Suppressor macrophage (primary cell): ENCODE data around the gene HS3ST3A1.

Experiments
- DNase-seq, 4 experiments: peaks; one replicate each; pipeline ENCODE4 v3.0.0-alpha.2; 2020 to 2022

The HS3ST3A1 gene

GRCh38 chr17:13598353-13599167 is 3.2 kb downstream of the HS3ST3A1 start:
- no peak for DNase-seq

- DNase-seq = peak; percentile 49 to 70 (median 55)
Observed at GRCh38 chr17:13597723-13598347, 3.9 kb downstream of the HS3ST3A1 start.

- DNase-seq = no peak
Observed at GRCh38 chr17:13596241-13596923, 5.3 kb downstream of the HS3ST3A1 start.

GRCh38 chr17:13595599-13595899 is 6.2 kb downstream of the HS3ST3A1 start:
- no peak for DNase-seq

GRCh38 chr17:13594762-13595598 is 6.7 kb downstream of the HS3ST3A1 start:
- peak; percentile 82 to 92 (median 86) for DNase-seq

- peak in 2 of 4 experiments; percentile 2 to 12 for DNase-seq
Observed at GRCh38 chr17:13594310-13594709, 7.4 kb downstream of the HS3ST3A1 start.

GRCh38 chr17:13593757-13594156 is 8.0 kb downstream of the HS3ST3A1 start:
- no peak for DNase-seq

- no peak for DNase-seq
Observed at GRCh38 chr17:13593021-13593751, 8.5 kb downstream of the HS3ST3A1 start.

- no peak for DNase-seq
Observed at GRCh38 chr17:13592427-13592826, 9.3 kb downstream of the HS3ST3A1 start.

- DNase-seq = no peak
Observed at GRCh38 chr17:13590441-13590840, 11.3 kb downstream of the HS3ST3A1 start.

- no peak for DNase-seq
Observed at GRCh38 chr17:13589658-13590057, 12.1 kb downstream of the HS3ST3A1 start.

- no peak for DNase-seq
Observed at GRCh38 chr17:13587487-13588338, 14.0 kb downstream of the HS3ST3A1 start.

- no peak for DNase-seq
Observed at GRCh38 chr17:13584701-13585080, 17.0 kb downstream of the HS3ST3A1 start.

- DNase-seq = no peak
Observed at GRCh38 chr17:13583996-13584700, 17.6 kb downstream of the HS3ST3A1 start.

GRCh38 chr17:13582776-13583547 is 18.8 kb downstream of the HS3ST3A1 start:
- no peak for DNase-seq

- DNase-seq = no peak
Observed at GRCh38 chr17:13581925-13582324, 19.8 kb downstream of the HS3ST3A1 start.

- DNase-seq = no peak
Observed at GRCh38 chr17:13580790-13581189, 20.9 kb downstream of the HS3ST3A1 start.

GRCh38 chr17:13576661-13577526 is 24.8 kb downstream of the HS3ST3A1 start:
- DNase-seq = no peak
